ENCODE data around the gene SCAANT1.

Gene SCAANT1

DNA sequence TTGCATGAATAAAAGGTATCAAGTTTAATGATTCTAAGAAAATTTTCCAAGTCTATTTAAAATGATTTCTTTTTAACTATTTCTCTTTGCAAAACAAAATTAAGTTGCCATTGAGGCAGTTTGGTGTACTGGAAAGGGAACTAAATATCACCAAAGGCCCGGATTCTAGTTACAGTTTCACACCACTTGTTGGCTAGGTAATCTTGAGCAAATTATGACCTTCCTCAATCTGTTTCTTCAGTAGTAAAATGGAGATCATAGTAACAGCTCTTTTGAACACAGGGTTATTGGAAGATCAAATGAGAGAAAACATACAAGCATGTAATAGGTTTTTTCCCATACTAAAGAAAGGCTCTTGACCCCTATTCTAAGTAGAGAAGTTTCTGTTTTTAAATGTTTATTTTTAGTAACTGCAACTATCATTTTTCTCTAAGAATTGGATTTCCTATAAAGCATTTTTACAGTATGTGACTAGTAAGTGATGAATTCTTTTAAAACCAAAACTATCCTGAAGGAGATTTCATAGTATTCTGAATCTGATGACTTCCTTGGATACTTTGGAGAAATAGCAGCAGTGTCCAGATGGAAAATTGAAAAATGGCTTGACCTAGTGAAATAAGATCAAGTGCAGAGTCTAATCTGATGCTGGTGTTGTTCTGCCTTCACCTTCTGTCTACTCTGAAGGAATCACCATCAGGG lies 15.7 kb downstream of the SCAANT1 start:
- peak; percentile 31 for DNase-seq

DNA sequence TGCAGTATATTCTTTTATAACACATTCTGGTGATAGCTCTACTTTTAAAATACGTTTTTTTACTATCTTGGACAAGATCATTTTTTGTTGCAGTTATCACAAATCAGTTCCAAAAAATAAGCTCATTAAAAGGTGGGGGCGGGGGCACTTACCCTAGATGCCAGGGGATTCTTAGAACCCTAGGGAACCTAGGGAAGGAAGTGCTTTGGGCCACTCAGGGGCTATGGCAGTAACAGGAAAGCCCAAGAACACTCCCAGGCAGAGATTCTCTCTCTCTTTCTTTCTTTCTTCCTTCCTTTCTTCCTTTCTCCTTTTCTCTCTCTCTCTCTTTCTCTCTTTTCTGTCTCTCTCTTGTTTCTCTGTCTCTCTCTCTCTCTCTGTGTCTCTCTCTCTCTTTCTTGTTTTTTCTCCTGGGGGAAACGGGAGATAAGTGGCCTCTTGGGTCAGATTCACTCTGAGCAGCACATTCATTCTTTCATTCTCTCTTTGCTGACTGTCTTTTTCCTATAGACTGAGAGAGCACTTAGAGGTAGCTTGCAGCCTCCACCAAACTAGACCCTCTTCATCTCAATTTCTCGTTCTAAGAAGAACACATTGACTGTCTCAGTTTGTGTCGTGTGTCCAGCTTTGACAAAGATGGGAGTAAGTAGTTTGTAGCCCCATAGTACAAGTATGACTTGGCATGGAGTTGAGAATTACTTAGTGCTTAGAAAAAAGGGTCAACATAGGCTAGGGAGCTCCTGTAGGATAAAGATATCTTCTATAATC lies 16.6 kb downstream of the SCAANT1 start:
- no peak for DNase-seq

DNA sequence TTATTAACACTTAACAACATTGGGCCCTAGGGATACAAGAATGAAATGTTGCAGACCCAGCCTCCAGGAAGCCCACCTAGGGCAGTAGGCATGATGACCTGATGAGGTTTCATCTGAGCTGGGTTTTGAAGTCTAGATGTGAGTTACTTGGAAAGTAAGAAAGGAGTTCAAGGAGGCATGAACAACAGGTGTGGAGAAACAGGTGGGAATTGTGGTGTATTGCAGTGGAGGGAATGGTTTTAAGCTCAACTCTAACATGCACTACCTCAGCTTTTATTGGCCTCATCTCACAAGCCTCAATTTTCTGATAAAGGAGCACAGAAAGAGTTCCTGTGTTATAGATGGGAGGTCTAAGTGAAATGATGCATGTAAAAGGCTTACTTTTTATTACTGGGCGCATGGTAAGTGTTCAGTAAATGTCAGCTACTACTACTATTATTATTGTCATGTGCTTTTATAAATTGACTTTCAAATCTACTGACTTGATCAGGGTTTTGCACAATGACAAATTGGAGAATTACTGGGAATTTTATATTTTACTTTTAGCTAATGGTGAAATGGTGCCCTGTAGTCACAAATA lies 19.3 kb downstream of the SCAANT1 start:
- DNase-seq = no peak

DNA sequence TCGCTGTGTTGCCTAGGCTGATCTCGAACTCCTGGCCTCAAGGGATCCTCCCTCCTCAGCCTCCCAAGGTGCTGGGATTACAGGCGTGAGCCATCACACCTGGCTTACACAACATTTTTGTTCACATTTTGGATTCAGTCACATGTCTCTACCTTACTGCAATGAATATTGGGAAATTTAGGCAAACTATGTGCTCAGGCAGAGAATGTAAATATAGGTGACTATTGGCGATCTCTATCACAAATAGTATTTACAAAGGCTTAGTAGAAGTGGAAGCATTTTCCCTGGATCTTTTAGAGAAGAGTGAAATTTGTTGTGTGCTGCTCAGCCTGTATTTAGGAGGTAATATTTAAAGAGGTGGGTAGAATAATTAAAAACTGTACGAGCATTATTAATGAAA lies 20.7 kb downstream of the SCAANT1 start:
- no peak for DNase-seq

DNA sequence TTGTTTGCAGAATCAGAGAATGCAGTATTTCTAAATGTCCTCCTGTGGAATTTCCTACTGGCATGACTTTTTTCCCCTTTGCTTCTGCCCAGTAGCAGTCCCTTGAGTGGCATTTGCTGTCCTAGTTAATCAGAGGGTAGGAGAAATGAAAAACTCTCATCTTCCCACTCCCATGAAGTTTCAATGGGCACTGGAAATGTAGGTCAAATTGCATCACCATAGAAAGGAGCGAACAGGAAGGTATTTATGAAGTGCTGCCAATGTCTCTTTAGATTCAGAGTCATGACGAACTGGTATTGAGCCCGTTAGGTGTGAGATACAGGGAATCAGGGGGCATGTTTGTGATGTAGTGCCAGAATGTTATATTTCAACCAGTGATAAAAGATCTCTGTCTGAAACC lies 25.3 kb downstream of the SCAANT1 start:
- no peak for DNase-seq

DNA sequence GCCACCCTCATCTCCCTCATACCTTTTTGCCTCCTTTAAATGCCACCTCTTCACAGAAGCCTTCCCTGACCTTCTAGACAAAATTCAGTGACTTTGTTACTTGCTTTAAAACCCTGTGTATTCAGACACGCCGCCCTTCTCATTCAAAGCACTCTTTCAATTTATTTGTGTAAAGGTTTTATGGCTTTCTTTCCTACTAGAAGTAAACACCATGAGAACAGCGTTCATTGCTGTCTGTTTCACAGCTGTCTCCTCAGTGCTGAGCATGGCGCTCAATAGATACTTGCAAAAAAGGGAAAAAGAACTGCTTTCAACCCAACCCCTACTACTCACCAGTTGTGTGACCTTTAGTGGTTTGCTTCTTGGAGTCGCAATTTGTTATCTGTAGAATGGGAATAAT lies 31.5 kb downstream of the SCAANT1 start:
- no peak for DNase-seq

DNA sequence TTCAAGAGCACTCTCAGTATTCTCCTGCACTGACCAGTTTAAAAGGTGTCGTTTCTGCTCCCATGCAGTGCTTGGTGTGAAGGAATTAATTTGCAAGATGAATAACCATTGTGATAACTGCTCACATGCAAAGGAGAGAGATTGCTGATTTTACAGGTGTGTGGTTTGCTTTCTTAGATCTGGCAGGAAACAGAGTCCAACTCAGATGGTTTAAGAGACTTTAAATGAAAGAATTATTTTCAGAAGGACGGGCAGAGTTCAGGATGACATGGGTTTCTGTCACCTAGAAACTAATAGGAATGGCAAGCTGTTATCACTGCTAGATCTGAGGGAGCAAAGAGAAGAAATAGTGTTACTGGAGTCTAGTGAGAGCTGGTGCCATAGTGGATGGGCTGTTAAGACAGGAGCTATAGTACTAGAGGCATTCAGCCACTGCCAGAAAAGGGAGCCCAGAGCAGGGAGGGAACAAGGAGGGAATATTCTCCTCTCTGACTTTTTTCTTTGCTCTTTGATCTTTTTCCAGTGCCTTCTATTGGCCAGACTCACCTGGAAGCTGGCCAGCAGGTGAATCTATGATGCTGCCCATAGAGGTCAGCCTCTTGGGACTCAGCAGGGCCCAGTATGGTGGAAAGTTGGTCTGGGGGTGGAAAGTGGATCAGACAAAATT lies 33.7 kb downstream of the SCAANT1 start:
- DNase-seq = no peak

DNA sequence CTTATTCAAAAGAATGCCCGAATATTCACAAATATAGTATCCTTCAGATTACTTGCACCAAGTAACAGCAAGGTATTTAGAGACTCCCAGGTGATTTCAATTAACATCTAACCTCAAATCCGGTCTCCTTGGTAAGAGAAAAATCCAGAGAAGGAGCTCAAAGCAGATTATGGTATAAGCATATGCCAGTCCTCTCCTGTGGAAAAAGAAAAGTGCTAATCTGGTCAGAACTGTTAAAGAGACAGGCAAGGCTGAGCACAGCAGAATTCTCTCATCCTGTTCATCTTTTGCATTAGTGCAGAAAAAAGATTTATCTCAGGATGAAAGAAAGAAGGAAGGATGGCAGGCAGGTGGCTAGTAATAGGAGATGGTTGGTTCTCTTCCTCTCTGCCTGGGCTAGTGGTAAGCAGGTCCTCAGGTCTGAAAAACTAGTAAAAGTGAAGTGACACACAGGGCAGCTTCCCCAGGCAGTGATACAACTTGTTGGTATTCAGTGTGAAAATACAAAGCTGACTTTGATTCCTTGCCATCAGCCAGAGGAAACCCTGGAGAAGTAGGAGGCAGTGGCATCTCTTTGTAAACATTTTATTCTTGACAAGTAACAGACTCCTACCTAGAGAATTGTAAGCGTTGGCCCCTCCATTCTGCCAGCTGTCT lies 34.3 kb downstream of the SCAANT1 start:
- DNase-seq = no peak

DNA sequence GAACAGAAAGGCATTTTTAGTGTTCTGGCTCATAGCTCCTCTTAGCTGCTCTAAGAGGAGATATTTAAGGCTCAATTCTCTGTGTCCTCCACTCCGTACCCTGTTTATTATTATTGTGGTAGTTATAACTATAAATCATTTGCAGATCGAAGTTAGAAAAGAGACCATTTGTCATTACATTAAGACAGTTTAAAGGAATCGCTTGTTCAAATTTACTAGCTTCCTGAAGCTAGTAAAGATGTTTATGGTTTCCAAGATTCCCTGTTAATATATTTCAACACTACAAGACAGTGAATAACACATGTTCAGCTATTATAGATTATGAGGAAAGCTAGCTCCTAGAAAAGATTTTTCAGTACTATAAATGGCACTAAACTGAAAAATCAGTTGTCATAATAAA lies 35.9 kb downstream of the SCAANT1 start:
- no peak for DNase-seq

DNA sequence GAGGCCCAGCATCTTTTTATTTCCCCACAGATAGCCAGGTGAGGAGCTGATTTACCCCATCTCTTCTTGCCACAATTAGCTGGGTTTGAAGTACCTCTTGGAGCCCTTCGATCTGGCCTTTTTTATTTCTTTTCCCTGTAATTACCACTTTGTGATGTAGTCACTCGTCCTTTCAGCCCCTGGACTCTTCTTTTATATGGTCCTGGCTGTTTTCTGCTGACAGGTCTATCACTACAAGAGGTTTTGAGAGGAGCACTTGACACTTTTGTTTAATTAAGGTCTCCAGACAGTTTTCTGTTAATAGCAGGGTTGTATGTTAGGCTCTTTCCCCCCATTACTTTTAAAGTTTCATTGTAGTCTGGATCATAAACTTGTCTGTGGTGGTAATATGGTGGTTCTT lies 36.7 kb downstream of the SCAANT1 start:
- DNase-seq = no peak

DNA sequence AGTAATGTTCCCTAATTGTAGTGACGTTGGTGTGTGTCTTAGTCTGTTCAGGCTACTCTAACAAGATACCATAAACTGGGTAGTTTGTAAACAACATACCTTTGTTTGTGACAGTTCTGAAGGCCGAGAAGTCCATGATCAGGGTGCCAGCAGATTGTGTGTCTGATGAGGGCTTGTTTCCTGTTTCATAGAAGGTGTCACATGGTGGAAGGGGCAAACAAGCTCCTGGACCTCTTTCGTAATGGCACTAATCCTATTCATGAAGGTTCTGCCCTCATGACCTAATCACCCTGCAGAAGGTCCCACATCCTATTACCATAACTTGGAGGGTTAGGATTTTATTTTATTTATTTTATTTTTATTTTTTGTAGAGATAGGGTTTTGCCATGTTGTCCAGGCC lies 37.4 kb downstream of the SCAANT1 start:
- DNase-seq = no peak

DNA sequence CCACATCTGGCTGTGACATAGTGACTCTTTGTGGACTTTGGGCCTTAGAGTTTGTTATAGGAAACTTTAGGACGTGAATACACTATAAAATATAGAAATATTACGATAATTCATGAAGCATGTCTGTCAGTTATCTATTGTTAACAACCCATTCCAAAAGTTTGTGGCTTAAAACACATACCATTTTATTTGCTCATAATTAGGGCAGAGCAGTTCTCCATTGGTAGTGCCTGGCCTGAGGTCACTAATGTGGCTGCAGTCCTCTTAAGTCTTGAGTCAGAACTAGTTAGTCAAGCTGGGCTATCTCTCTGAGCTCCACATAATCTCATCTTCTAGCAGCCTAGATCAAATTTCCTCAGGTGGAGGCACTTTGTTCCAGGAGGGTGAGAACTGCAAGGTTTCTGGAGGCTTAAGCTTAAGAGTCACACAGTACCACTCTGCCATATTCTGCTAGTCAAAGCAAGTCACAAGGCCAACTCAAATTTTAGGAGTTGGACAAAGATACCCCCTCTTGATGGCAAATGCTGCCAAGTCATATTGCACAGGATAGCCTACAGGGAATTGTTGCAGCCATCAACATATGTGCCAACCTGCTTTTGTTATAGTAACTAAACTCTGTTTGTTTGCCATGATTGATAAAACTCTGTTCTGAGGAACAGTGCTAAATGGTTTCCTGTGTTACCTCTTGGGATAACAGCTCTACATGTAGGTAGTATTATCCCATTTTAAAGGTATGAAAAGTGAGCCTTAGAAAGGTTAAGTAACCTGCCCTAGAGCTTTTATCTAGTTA lies 39.9 kb downstream of the SCAANT1 start:
- DNase-seq = no peak

DNA sequence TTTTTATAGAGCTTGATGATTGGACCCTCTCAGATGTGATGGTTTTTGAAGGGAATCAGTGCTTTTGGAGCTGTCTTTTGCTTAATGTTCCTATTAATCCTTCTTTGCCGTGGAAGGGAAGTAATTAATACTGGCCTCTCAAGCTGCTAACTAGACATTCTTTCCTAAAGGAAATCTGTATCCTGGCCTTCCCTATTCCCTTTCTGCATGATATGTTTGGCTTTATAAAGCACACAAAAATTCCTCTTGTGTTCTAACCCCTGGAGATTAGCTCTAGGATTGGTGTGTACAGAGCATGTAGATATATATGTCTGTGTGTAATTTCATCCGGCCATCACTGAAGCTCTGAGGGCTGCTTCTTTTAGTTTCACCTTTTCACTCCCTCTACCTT lies 41.6 kb downstream of the SCAANT1 start:
- DNase-seq = no peak

DNA sequence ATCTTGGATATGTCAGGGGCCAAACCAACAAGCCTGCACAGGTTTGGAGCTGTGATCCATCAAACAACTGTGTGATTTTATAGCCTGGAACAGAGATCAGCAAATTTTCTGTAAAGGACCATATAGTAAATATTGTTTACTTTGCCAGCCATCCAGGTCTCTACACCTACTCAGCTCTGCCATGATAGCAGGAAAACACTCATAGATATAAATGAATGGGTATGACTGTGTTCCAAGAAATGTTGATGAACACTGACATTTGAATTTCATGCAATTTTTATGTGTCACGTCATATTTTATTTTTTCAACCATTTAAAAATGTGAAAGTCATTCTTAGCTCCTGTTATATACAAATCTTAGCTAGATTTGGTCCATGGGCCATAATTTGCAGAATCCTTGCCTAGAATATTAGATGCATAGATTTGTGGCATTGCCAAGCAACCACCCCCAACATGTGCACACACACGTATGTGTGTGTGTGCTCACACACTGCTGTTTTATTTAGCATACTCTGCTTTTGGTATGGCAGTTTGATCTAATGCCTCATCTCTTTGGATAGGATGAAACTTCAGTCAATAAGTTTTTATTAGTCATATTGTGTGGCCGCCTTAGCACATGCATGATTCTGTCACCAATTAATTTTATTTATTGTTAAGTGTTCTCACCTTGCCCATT lies 42.1 kb downstream of the SCAANT1 start:
- no peak for DNase-seq

DNA sequence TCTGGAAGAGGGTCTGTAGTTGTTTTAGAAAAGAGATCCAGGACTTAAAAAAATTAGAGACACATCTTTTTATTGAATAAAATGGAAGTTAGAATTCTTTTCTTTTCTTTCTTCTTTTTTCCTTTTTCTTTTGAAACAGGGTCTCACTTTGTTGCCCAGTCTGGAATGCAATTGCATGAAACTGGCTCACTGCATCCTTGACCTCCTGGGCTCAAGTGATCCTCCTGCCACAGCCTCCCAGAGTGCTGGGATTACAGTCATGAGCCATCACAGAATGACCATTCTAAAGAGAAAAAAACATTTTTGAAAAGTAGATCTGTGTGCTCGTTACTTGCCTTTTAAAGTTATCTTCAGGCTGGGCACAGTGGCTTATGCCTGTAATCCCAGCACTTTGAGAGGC lies 45.0 kb downstream of the SCAANT1 start:
- no peak for DNase-seq

DNA sequence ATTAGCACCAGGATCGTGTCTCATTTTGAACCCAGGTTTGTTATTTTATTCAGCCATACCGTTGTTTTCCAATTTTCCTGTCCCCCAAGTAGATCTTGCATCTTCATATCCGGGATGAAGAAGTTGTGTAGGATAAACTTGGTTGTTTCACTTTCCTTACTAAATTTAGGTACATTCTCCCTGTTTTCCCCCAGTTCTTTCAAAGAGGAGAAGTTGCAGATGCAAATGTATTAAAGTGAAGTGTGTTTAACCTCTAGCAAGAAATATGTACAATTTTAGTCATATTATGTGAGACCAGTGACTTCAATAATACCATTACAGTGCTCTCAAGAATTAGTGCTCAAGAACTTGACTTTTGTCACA lies 47.2 kb downstream of the SCAANT1 start:
- peak; percentile 67 for DNase-seq

DNA sequence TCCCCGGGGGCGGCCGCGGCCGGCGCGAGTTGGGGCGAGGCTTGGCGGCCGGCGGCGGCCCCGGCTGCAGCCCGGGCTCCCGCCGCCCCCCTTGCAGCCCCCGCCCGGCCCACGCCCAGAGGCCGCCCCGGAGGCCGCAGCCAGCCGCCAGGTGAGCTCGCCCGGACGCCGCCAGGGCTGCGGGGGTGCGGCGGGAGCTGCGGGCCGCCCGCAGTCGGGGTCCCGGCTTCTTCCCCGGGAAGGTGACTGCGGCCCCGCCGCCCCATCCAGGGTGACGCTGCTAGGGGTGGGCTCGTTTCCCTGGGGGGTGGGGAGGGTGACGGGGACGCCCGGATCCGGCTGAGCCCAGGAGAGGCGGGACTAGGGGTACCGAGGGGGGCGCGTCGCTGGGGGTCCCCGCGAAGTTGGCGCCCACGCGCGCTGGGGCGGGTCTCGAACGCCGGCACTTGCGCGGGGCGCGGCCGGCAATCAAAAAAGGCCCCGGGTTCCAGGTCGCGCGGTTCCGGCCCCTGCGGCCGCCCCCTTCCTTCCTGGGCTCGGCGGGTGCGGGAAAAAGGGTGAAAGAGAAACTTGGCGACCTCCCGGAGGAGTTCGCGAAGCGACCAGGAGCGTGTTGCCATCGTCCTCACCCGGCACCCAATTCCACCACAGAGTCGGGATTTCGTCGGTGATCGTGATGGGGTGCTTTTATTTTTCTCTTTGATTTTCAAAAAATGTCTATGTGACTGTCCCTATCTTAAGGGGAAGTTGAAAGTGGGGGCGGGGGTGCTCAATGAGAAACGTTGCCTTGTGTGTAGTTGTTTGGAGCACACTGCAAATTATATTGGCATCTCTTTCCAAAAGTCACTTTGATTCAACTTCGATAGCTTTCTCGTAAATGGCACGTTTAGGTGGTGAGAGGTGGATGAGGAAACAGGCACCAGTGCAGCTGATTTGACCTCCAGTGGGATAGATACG lies 47.9 kb downstream of the SCAANT1 start:
- DNase-seq = peak; percentile 69

DNA sequence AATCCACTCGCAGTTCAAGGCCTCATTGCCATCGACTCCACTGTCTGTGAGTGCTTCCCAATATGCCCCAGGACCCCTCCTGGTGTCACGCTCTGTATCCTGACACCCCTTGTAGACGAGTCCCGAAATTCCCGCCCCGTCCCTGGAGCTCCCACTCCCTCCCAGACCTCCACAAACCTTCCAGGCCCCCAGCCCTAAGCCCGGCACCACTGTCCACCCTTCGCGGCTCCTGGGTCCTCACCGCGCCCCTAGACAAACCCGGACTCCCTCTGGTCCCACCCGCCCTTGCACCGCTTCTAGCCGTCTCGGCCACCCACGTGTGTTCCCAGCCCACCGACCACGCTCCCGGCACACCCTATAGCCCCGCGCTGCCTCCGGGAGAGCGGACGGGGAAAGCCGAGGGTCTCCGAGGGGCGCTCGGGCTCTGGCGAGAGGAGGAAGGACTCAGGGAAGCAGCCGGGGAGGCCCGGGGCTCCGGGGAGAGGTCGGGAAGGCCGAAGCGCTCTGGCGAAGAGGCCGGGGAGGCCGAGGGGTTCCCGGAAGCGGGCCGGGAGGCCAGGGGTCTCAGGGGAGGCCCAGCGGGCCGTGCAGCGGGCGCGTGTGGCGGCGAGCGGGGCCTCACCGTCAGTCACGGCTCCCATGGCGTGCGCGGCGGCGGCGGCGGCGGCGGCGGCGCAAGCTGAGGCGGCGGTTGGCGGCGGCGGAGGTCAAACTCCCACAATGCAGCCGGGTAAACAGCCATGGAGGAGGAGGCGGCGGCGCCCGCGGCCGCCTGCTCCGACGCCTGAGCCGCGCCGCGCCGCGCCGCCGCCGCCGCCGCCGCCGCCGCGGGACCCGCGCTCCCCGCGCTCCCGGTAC lies 48.8 kb downstream of the SCAANT1 start, which contains the start of the genes ATXN7 and THOC7:
Gene ATXN7 (plus strand): TSS at position 718 of the 858 bp plus-strand sequence. CDS start 48,732 bp downstream, outside the sequence.
Gene THOC7 (minus strand): TSS at position 656 of the 858 bp plus-strand sequence. CDS start 15 bp downstream, at position 641.
- peak; percentile 69 for DNase-seq

DNA sequence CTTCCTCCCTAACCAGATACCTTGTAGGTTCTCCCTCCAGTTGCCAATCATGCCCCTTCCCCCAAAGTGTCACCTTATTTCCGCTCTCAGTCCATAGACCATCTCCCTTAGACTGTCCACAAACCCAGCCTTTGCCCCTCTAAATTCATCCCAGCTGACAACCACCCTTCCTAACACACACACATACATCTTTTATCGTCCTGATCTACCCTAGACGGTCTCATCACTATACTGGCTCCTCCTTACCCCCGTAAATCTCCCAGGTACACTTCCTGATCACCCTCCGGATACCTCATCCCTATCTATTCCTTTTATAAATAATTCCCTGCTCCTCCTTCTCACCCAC lies 49.4 kb downstream of the SCAANT1 start:
- peak; percentile 66 for DNase-seq
